GM12892 (cell line): Measurements from ENCODE around the gene RAD51C.

ENCODE experiments used
- POLR2A ChIP-seq: IDR thresholded peaks from 2 replicates; pipeline ENCODE4 v1.6.1; 2011; ENCODE audit warnings: low read depth, low read length, control low read depth
- POLR2AphosphoS5 ChIP-seq: IDR thresholded peaks from 2 replicates; pipeline ENCODE4 v1.6.1; 2011; ENCODE audit warnings: low read depth, low read length, control low read depth

DNA sequence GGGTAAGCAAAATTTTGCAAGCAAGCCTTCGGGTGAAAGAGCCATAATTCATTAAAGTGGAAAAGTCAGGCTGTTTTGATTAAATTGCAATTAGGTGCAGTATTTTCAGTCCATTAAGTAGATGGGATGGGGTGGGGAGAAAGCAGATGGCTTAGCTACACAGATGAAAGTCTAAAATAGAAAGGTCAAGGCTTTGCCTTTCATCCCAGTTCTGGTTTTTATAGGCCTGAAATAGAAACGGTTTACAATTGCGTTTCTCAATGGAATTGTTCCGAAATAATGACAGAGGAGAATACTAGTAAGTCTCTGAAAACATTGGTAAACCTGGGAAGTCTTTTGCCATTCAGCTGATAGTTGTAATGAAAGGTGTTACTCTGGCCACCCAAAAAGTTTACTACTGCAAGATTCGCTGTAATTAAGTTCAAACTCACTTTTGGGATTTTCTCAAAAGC lies 64.8 kb downstream of the RAD51C start:
- no peak for TF ChIP-seq POLR2AphosphoS5
- TF ChIP-seq POLR2A: no peak
